SK-N-SH (cell line): ENCODE data around the gene BCAS3.

Experiments used
- CTCF ChIP-seq: fragments of 200-600 bp; sonication (generic); IDR thresholded peaks from 2 replicates; pipeline ENCODE4 v1.6.1; 2017; ENCODE audit warnings: antibody characterized with exemption, mild to moderate bottlenecking, moderate library complexity
- EP300 ChIP-seq, 2 experiments: IDR thresholded peaks; 2 replicates each; pipeline versions ENCODE4 v1.4.0 to v1.6.1; 2012; ENCODE audit warnings: borderline replicate concordance in 1 of 2, low read depth in 1 of 2, low read length in 1 of 2
- EZH2phosphoT487 ChIP-seq: fragments of 200-600 bp; sonication (generic); IDR thresholded peaks from 2 replicates; pipeline ENCODE4 v1.6.1; 2017; ENCODE audit warnings: low read depth, mixed run types, mild to moderate bottlenecking, antibody characterized with exemption, moderate library complexity, borderline replicate concordance
- GABPA ChIP-seq: IDR thresholded peaks from 2 replicates; pipeline ENCODE4 v1.4.0; 2012; ENCODE audit warnings: low read depth, mild to moderate bottlenecking
- GATA2 ChIP-seq: sonication (generic); formaldehyde crosslinking; IDR thresholded peaks from 2 replicates; pipeline ENCODE4 v1.5.0; 2020; ENCODE audit warnings: mild to moderate bottlenecking, missing genetic modification reagents
- JUND ChIP-seq: IDR thresholded peaks from 2 replicates; pipeline ENCODE4 v1.4.0; 2012
- POLR2AphosphoS5 ChIP-seq: IDR thresholded peaks from 2 replicates; pipeline ENCODE4 v1.6.1; 2012; ENCODE audit warnings: low read depth, low read length
- RAD21 ChIP-seq: IDR thresholded peaks from 2 replicates; pipeline ENCODE4 v1.6.1; 2012; ENCODE audit warnings: mild to moderate bottlenecking, low read length
- SIN3A ChIP-seq: IDR thresholded peaks from 2 replicates; pipeline ENCODE4 v1.6.1; 2012; ENCODE audit warnings: low read depth, mild to moderate bottlenecking, low read length, moderate library complexity, borderline replicate concordance
- TCF12 ChIP-seq: IDR thresholded peaks from 2 replicates; pipeline ENCODE4 v1.4.0; 2012

- TF ChIP-seq GATA2 (no peak), POLR2AphosphoS5 (no peak), TCF12 (no peak), SIN3A (no peak), CTCF (no peak), EP300 (IDR thresholded peaks at IDR 0.05; ENCODE audit: borderline replicate concordance in 1 of 2, low read depth in 1 of 2, low read length in 1 of 2) (no peak), EZH2phosphoT487 (no peak), JUND (no peak), RAD21 (no peak), GABPA (no peak)
Observed at GRCh38 chr17:60782742-60783141, 105.1 kb downstream of the BCAS3 start.
